UCSD-AML1 (cell line): ENCODE results near the gene ELAPOR2.
"Not testable (repeated sequence)": the region's sequence is repeated elsewhere in the genome, so short reads cannot be mapped to it uniquely, and the experiment has no call there.

Experiments
- DNase-seq: peaks from one replicate; lab custom pipeline; 2025; ENCODE audit not compliant: unreplicated experiment; lab: John Stamatoyannopoulos, UW

The ELAPOR2 gene

GRCh38 chr7:87046456-87046855 is 13.0 kb downstream of the ELAPOR2 start:
- no peak for DNase-seq

GRCh38 chr7:87044713-87045112 is 14.7 kb downstream of the ELAPOR2 start:
- not testable (repeated sequence) for DNase-seq

GRCh38 chr7:87041586-87041985 is 17.9 kb downstream of the ELAPOR2 start:
- DNase-seq = not testable (repeated sequence)

GRCh38 chr7:87039691-87040299 is 19.7 kb downstream of the ELAPOR2 start:
- DNase-seq = not testable (repeated sequence)

GRCh38 chr7:87038993-87039690 is 20.3 kb downstream of the ELAPOR2 start:
- no peak for DNase-seq

GRCh38 chr7:87036985-87037384 is 22.5 kb downstream of the ELAPOR2 start:
- DNase-seq = no peak

- no peak for DNase-seq
These were observed 26.7 kb downstream of the ELAPOR2 start for GRCh38 chr7:87032604-87033339.

- no peak for DNase-seq
These were observed 30.4 kb downstream of the ELAPOR2 start for GRCh38 chr7:87029078-87029477.

- no peak for DNase-seq
These were observed 30.8 kb downstream of the ELAPOR2 start for GRCh38 chr7:87028636-87029035.

GRCh38 chr7:87027900-87028299 is 31.6 kb downstream of the ELAPOR2 start:
- DNase-seq = no peak

GRCh38 chr7:87021285-87021684 is 38.2 kb downstream of the ELAPOR2 start:
- DNase-seq = no peak

- DNase-seq = no peak
These were observed 42.8 kb downstream of the ELAPOR2 start for GRCh38 chr7:87016606-87017005.

GRCh38 chr7:87013840-87014190 is 45.6 kb downstream of the ELAPOR2 start:
- no peak for DNase-seq

GRCh38 chr7:87013136-87013839 is 46.2 kb downstream of the ELAPOR2 start:
- no peak for DNase-seq
